ENCODE results near the gene ACAA2. TPM values are rescaled to one million over a fixed set of nuclear protein-coding genes. Genes with fewer than 3 reads are reported as not detected.

Gene ACAA2
- total and polyA plus RNA-seq, 10 of the 15 experiments (the other 5 are each of a cell fraction or from before 2014, with no cell fraction given): 43.1 to 134 (median 64.6) TPM

DNA sequence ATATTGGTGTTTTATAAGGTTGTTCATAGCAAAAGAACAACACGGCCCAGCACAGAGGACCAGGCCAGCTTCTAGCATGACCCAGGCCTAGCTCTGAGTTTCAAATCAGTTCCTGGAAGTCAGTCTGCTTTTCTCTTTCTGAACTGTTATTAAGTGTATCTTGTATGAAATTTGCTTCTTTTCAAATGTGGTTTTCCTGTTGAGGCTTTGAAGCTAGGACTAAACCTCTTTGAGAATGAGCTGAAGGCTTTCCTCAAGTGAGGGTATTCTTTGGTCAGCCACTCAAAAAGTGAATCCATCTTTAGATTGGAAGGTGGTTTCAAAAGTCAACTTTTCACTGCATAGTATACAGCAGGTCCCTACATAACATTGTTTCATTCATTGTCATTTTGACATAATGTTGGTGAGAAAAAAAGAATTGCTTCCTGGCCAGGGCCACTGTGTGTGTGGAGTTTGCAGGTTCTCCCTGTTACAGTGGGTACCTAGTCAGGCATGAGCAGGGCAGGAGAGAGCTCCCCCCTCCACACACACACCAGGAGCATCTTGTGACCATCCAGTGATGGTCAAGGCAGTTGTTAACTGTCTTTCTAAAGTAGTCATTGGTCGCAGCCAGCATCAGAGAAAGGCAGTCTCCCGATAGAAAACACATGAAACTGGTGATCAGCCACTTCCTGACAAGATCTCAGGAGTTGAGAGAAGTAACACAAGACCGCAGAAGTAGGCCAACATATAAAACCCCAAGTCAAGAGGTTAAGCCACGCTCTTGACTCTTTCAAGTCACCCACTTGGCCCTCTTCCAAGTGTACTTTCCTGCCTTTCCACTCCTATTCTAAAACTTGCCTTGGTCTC is 6.7 kb upstream of the ACAA2 start (continued):
- TF ChIP-seq, protein P1, sequence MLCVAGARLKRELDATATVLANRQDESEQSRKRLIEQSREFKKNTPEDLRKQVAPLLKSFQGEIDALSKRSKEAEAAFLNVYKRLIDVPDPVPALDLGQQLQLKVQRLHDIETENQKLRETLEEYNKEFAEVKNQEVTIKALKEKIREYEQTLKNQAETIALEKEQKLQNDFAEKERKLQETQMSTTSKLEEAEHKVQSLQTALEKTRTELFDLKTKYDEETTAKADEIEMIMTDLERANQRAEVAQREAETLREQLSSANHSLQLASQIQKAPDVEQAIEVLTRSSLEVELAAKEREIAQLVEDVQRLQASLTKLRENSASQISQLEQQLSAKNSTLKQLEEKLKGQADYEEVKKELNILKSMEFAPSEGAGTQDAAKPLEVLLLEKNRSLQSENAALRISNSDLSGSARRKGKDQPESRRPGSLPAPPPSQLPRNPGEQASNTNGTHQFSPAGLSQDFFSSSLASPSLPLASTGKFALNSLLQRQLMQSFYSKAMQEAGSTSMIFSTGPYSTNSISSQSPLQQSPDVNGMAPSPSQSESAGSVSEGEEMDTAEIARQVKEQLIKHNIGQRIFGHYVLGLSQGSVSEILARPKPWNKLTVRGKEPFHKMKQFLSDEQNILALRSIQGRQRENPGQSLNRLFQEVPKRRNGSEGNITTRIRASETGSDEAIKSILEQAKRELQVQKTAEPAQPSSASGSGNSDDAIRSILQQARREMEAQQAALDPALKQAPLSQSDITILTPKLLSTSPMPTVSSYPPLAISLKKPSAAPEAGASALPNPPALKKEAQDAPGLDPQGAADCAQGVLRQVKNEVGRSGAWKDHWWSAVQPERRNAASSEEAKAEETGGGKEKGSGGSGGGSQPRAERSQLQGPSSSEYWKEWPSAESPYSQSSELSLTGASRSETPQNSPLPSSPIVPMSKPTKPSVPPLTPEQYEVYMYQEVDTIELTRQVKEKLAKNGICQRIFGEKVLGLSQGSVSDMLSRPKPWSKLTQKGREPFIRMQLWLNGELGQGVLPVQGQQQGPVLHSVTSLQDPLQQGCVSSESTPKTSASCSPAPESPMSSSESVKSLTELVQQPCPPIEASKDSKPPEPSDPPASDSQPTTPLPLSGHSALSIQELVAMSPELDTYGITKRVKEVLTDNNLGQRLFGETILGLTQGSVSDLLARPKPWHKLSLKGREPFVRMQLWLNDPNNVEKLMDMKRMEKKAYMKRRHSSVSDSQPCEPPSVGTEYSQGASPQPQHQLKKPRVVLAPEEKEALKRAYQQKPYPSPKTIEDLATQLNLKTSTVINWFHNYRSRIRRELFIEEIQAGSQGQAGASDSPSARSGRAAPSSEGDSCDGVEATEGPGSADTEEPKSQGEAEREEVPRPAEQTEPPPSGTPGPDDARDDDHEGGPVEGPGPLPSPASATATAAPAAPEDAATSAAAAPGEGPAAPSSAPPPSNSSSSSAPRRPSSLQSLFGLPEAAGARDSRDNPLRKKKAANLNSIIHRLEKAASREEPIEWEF (IDR thresholded peaks at IDR 0.05; ENCODE audit: insufficient replicate concordance, low read depth, low read length): no peak
- no peak for TF ChIP-seq EGR1 (IDR thresholded peaks at IDR 0.05; ENCODE audit: borderline replicate concordance in 1 of 2, low read depth in 2 of 2, low read length in 2 of 2)
- TF ChIP-seq SRF (IDR thresholded peaks at IDR 0.05; ENCODE audit: low read depth in 2 of 2, low read length in 2 of 2): no peak

DNA sequence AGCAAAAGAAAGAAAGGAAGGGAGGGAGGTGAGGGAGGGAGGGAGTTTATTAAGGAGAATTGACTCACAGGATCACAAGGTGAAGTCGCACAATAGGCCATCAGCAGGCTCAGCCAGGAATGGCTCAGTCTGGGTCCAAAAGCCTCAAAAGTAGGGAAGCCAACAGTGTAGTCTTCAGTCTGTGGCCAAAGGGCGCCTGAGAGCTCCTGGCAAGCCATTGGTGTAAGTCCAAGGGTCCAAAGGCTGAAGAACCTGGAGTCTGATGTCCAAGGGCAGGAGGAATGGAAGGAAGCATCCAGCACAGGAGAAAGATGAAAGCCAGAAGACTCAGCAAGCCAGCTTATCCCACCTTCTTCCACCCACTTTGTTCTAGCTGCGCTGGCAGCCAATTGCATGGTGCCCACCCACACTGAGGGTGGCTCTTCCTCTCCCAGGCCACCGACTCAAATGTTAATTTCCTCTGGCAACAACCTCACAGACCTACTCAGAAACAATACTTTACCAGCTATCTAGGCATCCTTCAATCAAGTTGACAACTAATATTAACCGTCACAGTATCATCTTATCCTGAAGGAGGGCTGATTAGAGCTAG is 5.8 kb upstream of the ACAA2 start:
- H3K27me3 ChIP-seq (replicated peaks in 1 of 2; ENCODE audit: control insufficient read depth in 2 of 2, insufficient read depth in 2 of 2, low read length in 1 of 2): no peaks in the 10 kb centered on the region
- ChIA-PET POLR2A (interaction anchor here (0.5 to 1.0 kb wide), 3 partner anchors 8 to 867 kb away, joined by 3 to 8 read pairs (median 3); no protein-coding TSS in a partner anchor), CTCF (interaction anchor here (0.5 to 1.3 kb wide), 2 partner anchors 41 to 562 kb away, joined by 3 to 4 read pairs; no protein-coding TSS in a partner anchor), SMC1A (ENCODE audit: uncharacterized antibody, unreplicated experiment) (interaction anchor here (1.5 kb wide), 1 partner anchor 8 kb away, joined by 5 read pairs; no protein-coding TSS in a partner anchor), RAD21 (ENCODE audit: unreplicated experiment) (no interaction called here)
- H3K9me3 ChIP-seq (replicated peaks; ENCODE audit: control insufficient read depth, insufficient read depth, low read length): no peaks in the 10 kb centered on the region
- H3K27ac ChIP-seq (ENCODE audit: control insufficient read depth, insufficient read depth): peak overlapping the region; percentile 18; the same call in 1 of the 2 replicates
- DNase-seq (ENCODE audit: low read depth, low spot score) (no peak), ATAC-seq (no peak), FAIRE-seq (no peak)
- BruUV-seq (replicated peaks): no TSS peak
- no peak overlapping the region for H3K4me3 ChIP-seq
- intact Hi-C loops (cut with micrococcal nuclease; ENCODE audit: unreplicated experiment) (no loop called here), in situ Hi-C loops (cut with MboI) (no loop called here)
- WGBS (ENCODE audit: insufficient coverage, insufficient replicate concordance, low lambda C conversion rate, missing lambda C conversion rate): 88% methylated on average over 5 of the region's 5 CpGs
- no peaks in the 10 kb centered on the region for H3K36me3 ChIP-seq (ENCODE audit: control insufficient read depth in 2 of 2, insufficient read depth in 2 of 2, low read length in 1 of 2)
- no peaks in the 10 kb centered on the region for H3K79me2 ChIP-seq (ENCODE audit: control insufficient read depth, insufficient read depth, low read length)
- no peaks in the 10 kb centered on the region for H4K20me1 ChIP-seq (ENCODE audit: control insufficient read depth, insufficient read depth)
- H3K9ac ChIP-seq (ENCODE audit: control insufficient read depth, insufficient read depth, low read length): no peak overlapping the region
- H3K4me2 ChIP-seq (ENCODE audit: control insufficient read depth, insufficient read depth): peak overlapping the region; percentile 60
- H3K4me1 ChIP-seq (ENCODE audit: control insufficient read depth, insufficient read depth, low read length): peaks cover 18% of the 10 kb centered on the region
- no peak overlapping the region for H2AFZ ChIP-seq (ENCODE audit: control insufficient read depth, low read depth, low read length)
- TF ChIP-seq, protein P2, sequence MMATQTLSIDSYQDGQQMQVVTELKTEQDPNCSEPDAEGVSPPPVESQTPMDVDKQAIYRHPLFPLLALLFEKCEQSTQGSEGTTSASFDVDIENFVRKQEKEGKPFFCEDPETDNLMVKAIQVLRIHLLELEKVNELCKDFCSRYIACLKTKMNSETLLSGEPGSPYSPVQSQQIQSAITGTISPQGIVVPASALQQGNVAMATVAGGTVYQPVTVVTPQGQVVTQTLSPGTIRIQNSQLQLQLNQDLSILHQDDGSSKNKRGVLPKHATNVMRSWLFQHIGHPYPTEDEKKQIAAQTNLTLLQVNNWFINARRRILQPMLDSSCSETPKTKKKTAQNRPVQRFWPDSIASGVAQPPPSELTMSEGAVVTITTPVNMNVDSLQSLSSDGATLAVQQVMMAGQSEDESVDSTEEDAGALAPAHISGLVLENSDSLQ (IDR thresholded peaks at IDR 0.05): no peak
- TF ChIP-seq PML (IDR thresholded peaks at IDR 0.05; ENCODE audit: low read length) (no peak), SRF (IDR thresholded peaks at IDR 0.05; ENCODE audit: low read depth in 2 of 2, low read length in 2 of 2) (no peak), SUZ12 (IDR thresholded peaks at IDR 0.05; ENCODE audit: unreplicated experiment) (no peak), HCFC1 (IDR thresholded peaks at IDR 0.05; ENCODE audit: low read length) (no peak), HDGF (IDR thresholded peaks at IDR 0.05) (no peak), ATF7 (IDR thresholded peaks at IDR 0.05; ENCODE audit: low read depth) (no peak), YBX1 (IDR thresholded peaks at IDR 0.05) (no peak)
